GM21526 (cell line): ENCODE data around the gene PLA2G3.

Source experiments
- ATAC-seq: cut with Tn5 transposase; IDR thresholded peaks from one replicate; pipeline ENCODE4 v1.9.1; 2021; ENCODE audit warnings: moderate library complexity; ENCODE audit not compliant: unreplicated experiment, low FRiP score

The PLA2G3 gene

GRCh38 chr22:31148953-31149627, 8.8 kb upstream of the PLA2G3 start:
- ATAC-seq, result no peak

- no peak for ATAC-seq
These were observed 8.2 kb upstream of the PLA2G3 start for GRCh38 chr22:31148488-31148887.

GRCh38 chr22:31144223-31144622, 3.9 kb upstream of the PLA2G3 start:
- ATAC-seq, result no peak

- no peak for ATAC-seq
These were observed 3.2 kb upstream of the PLA2G3 start for GRCh38 chr22:31143537-31143936.

- no peak for ATAC-seq
These were observed 2.7 kb upstream of the PLA2G3 start for GRCh38 chr22:31143038-31143437.

GRCh38 chr22:31142285-31142684, 2.0 kb upstream of the PLA2G3 start:
- no peak for ATAC-seq

- ATAC-seq, result no peak
These were observed 1.2 kb upstream of the PLA2G3 start for GRCh38 chr22:31141551-31141950.

- no peak for ATAC-seq
These were observed 438 bp upstream of the PLA2G3 start for GRCh38 chr22:31140746-31141145.

GRCh38 chr22:31139066-31139465, 1.2 kb downstream of the PLA2G3 start:
- ATAC-seq, result no peak

- no peak for ATAC-seq
These were observed 2.2 kb downstream of the PLA2G3 start for GRCh38 chr22:31138126-31138525.

- ATAC-seq, result no peak
These were observed 2.6 kb downstream of the PLA2G3 start for GRCh38 chr22:31137721-31138120.

- ATAC-seq, result no peak
These were observed 3.6 kb downstream of the PLA2G3 start for GRCh38 chr22:31136711-31137110.

- ATAC-seq, result no peak
These were observed 4.2 kb downstream of the PLA2G3 start for GRCh38 chr22:31136155-31136554.

- no peak for ATAC-seq
These were observed 4.6 kb downstream of the PLA2G3 start for GRCh38 chr22:31135706-31136105.

GRCh38 chr22:31134688-31135087, 5.6 kb downstream of the PLA2G3 start:
- no peak for ATAC-seq

GRCh38 chr22:31133911-31134310, 6.4 kb downstream of the PLA2G3 start:
- no peak for ATAC-seq

- no peak for ATAC-seq
These were observed 9.4 kb downstream of the PLA2G3 start for GRCh38 chr22:31130873-31131272.

GRCh38 chr22:31128156-31128555, 12.2 kb downstream of the PLA2G3 start:
- no peak for ATAC-seq

GRCh38 chr22:31127181-31127772, 13.0 kb downstream of the PLA2G3 start:
- ATAC-seq, result no peak

- no peak for ATAC-seq
These were observed 13.5 kb downstream of the PLA2G3 start for GRCh38 chr22:31126869-31127175.

GRCh38 chr22:31126128-31126868, 14.0 kb downstream of the PLA2G3 start:
- ATAC-seq, result no peak

GRCh38 chr22:31125521-31126117, 14.7 kb downstream of the PLA2G3 start:
- ATAC-seq, result no peak
